M059J (cell line): ENCODE data around the gene KCNK1. TPM values are rescaled to one million over a fixed set of nuclear protein-coding genes. Genes with fewer than 3 reads are reported as not detected.
A peak's percentile ranks its signal among the peaks of the same experiment; 100 is the strongest.

Experiments used
- DNase-seq: peaks from one replicate; pipeline ENCODE4 v3.0.0-alpha.2; 2012; ENCODE audit warnings: low read depth
- total RNA-seq: library from RNA; depleted of rRNA; stranded (reverse); fragments of >200 nt; shearing (Covaris generic); gene quantifications from 2 replicates; pipeline ENCODE4 v1.2.3, GENCODE V29; 2014

KCNK1 gene
- total RNA-seq, 1 experiment from 2014 or later: 5.9 TPM

DNA sequence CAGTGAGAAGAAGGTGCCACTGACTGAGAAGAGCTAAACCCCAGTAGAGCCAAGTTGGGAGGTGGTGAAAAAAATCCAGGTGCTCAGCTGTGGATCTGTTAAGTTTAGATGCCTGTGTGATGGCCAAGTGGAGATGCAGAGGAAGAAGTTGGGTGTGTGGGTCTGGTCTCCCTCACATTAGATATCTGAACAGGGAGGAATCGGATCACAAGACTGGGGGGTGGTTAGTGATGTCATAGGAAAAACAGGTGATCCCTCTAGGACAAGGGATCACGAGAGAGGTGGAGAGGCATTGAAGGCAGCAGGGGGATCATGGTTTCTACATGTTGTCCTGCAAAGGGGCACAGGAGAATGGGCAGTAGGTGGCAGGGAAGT lies 22.6 kb downstream of the KCNK1 start:
- no peak for DNase-seq

DNA sequence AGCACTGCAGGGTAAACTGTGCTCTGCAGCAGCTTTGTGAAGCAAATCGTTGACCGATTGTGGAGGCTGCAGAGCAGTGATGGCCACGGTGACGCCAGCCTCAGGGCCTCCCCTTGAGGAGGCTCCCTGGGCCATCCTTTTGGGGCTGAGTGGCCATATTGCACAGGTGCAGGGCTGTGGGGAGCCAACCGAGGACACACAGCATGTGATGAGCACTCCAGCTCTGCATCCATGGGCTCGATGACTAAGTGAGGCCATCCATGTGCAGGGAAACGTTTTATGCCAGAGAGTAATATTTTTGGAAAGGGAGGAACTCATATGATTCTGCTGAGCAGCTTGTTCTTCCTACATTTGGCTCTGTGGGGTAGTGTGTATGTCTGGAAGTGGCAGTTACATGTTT lies 24.6 kb downstream of the KCNK1 start:
- no peak for DNase-seq

- DNase-seq: peak; percentile 74
Measured at GRCh38 chr1:233639611-233640010, 25.7 kb downstream of the KCNK1 start.

GRCh38 chr1:233640179-233640578 lies 26.3 kb downstream of the KCNK1 start:
- DNase-seq: no peak

GRCh38 chr1:233641029-233641428 lies 27.1 kb downstream of the KCNK1 start:
- no peak for DNase-seq

DNA sequence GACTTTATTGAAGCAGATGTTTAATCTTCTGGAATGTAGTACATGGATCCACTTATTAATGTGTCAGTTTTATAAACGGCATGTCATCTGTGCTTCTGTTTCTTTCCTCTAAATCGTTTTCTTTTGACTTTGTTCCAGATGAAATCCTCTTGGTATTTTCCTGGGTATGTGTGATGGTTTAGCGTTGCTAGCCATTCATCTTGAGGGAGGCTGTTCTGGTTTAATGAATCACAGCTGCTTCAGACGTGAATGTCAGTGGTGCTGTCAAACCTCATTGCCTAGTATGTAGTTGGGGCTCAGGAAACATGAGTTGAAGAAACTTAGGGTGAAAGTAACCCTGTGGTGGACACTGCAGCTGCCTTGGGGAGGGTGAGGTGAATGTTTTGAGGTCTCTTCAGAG lies 33.2 kb downstream of the KCNK1 start:
- peak; percentile 10 for DNase-seq

DNA sequence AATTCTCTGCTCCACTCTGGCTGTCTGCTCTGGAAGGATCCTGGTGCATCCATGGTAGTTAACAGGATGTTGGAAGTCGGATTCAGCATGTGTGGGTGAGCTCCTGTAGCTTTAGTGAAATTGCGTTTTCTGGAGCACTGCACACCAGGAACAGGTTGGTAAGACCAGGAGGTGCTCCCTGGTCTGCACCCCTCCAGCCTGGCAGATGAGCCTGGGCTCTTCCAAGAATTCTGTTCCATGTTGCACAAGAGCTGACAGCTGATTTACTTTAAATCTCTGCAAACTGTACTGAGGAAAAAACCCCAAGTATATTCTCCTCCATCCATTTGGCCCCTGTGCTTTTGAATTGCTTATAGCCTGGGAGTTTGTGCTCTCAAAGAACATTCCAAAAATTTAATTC lies 33.7 kb downstream of the KCNK1 start:
- no peak for DNase-seq

DNA sequence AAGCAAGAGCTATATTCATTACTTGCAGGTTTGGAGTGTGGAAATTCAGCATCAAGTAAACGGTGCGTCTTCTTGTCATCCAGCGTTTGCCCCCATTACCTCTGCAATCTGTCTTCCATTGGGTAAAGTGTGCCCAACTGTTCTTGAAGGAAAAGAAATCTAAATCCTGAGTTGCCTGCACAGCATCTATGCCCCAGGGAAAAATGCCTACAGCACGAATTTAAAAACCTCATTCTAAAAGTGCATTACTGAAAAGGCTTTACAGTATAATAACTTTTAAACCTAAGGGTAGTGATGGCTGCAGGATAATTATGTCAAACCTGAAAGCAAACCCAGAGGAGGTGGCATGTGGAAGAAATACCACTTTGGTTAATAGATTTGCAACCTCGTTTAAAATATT lies 37.2 kb downstream of the KCNK1 start:
- no peak for DNase-seq

DNA sequence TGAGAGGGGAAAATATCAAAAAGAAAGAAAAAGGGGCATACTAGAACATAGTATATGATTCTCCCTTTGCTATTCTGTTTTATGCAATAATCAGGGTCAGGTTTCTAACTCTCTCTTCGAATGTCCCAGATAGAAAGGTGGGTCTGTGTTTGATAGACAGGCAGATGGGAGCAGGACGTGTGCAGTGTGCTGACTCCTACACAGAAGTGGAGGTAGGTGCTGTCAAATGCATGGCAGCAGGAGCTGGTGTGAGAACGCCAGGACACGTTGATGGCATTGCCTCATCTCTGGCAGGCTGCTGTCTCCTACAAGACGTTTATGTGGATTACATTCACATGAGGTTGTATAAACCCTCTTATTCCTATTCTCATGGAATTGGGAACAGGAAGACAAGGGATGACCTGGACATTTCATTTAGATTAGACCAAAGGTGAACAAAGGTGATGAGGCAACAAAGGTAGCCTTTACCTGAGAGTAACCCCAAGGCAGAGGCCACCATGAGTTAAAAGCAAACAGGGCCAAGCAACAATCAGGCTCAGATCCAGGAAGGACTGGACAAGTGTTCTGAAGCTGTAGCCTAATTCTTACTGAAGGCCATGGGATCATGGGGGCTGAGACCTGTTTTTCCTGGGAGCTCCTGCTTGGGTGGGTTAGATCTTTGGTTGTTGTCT lies 37.8 kb downstream of the KCNK1 start:
- DNase-seq: no peak

GRCh38 chr1:233652526-233652925 lies 38.6 kb downstream of the KCNK1 start:
- no peak for DNase-seq

GRCh38 chr1:233654658-233655280 lies 40.9 kb downstream of the KCNK1 start:
- peak; percentile 68 for DNase-seq

GRCh38 chr1:233655301-233655740 lies 41.4 kb downstream of the KCNK1 start:
- no peak for DNase-seq

DNA sequence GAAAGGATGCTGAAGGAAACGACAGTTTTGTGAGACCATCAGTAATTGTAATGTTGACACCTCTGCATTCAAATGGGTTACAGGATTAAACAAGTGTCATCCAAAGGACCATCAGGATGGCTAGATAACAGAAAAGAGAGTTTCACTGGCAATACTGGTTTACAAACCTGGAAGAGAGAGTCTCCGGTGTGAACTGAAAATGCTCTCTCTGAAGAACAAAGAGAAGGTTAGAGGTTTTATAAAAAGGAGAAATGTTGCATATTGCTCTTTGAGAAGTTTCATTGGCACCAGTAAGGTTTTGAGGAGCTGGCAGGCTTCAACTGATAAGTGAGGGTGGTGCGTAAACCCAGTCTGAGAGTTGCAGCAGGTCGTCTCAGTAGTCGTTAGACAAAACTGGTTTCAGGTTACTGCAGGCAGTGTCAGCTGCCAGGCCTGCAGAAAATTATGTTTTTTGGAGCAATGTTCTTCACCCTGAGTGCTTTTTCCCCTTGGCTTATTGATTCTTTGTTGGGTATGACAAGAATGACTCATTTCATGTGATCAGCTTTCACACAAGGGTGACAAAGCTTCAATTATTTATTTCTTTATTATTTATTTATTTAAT lies 42.2 kb downstream of the KCNK1 start:
- peak; percentile 11 for DNase-seq

GRCh38 chr1:233656687-233657086 lies 42.8 kb downstream of the KCNK1 start:
- DNase-seq: peak; percentile 62

DNA sequence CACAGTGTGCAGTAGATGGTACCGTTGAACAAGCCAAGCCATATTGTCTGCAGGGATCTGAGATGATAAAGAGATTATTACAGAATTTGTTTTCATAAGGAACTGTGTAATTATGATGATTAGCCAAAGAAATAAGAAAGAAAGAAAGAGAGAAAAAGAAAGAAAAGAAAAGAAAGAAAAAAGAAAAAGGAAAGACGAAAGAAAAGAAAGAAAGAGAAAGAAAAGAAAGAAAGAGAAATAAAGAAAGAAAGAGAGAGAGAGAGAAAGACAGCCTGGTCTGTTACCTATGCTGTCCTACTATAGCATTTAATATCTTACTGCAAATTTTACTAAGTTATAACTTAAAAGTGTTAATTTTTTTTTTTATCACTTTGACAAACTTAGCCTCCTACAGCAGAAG lies 43.6 kb downstream of the KCNK1 start:
- no peak for DNase-seq

DNA sequence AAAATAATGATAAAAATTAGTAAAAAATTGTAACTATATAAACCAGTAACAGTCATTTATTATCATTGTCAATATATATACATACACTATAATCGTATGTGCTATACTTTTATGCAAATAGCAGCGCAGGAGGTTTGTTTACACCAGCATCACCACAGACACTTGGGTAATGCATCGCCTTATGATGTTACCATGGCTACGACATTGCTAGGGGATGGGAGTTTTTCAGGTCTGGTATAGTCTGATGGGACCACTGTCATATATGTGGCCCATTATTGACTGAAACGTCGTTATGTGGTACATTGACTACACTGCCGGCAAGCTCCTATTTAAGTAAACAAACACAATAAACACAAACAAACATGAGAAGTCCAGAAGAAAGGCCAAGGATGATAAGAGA lies 45.6 kb downstream of the KCNK1 start:
- no peak for DNase-seq

DNA sequence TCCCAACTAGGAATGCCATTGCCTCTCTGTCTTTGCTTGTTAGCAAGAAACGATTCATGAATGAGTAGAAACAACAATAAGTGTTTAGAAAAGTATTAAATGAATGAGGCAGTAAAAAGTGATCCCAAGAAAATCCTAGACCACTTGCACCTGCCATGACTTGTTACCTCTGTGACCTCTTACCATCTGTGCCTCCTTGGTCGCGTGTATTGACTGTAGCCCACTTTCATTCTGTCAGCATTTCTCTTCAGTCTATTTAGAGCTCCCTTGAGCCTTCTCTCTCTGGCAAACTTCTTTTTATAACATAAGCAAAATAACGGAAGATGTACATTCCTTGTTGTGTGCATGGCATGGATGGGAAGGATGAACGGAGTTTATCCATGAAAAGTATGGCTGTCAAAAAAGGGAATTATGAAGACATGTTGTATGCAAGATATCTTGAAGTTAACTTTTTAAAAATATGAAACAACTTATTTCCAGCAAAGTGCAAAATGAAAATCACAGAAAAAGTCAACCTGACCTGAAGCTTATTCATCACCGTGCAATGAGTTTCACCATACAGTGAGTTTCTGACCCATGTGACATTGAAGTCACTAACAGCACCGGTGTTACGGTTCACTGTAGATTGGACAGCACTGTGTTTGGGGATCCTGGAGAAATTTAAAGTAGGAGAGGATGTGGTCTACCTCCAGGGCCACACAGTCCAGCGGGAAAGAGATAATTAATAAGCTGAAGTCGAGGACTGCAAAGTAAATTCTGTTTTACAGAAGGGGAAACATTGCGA lies 47.7 kb downstream of the KCNK1 start:
- DNase-seq: no peak

DNA sequence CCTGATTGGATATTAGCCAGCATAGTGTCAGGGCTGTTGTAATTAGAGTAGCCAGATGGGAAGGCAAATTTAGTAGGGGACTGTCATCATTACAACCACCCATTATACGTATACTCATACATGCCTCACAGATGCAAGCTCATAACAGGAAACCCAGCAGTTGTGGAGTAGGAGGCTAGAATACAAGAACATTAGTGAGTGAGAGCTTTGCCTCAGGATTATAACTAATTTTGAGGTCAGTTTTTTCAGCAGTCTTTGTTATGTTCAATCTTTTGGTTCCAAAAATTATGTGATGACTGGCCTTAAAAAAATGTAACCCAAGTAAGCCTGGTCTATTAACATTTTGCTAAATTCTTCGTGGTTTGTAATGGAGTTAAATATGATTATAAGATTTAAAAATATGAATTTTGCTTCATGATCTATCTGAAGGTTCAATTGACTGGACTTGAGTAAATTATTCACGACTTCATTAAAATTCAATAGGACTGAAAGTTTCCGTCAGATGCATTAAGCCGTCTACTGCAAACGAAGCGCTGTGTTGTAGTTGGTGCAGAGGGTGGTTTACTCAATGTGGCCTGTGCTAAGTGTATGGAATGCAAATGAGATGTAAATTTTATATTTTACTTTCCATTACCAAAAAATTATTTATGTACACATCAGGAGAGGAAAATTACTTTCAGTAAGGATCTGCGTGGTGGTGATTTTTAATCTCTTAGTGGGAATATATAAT lies 48.8 kb downstream of the KCNK1 start:
- DNase-seq: peak; percentile 32

DNA sequence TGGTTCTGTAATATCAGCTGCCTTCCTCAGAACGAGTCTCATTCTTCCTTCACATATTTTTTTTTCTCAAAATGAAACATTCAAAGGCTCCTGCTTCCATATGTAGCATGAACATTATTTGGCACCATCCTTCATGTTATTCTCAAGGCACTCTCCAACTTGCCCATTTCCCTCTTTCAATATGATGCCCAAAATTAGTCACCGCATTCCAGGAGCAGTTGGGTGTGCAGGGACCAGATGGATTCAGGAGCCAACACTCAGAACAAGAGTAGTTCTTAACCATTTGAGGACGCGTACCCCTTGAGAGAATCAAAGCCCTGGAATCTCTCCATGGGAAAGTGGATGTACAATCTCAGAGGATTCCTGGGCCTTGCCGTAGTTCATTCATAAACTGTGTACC lies 50.3 kb downstream of the KCNK1 start:
- peak; percentile 34 for DNase-seq

- no peak for DNase-seq
Measured at GRCh38 chr1:233664804-233665574, 51.1 kb downstream of the KCNK1 start.
